H1 (cell line): ENCODE data around the gene PITPNC1. TPM values are rescaled to one million over a fixed set of nuclear protein-coding genes. Genes with fewer than 3 reads are reported as not detected.

Experiments used
- CTCF ChIA-PET: fragments of 300-600 bp; sonication (Branson Sonifier 250); formaldehyde crosslinking; loops from one replicate; lab custom pipeline; 2021; ENCODE audit not compliant: partially characterized antibody; lab: Charles Lee
- POLR2A ChIA-PET: fragments of 300-600 bp; sonication (Branson Sonifier 250); formaldehyde crosslinking; loops from one replicate; lab custom pipeline; 2021; ENCODE audit warnings: inconsistent platforms; ENCODE audit not compliant: partially characterized antibody; lab: Charles Lee
- DNase-seq, 2 experiments: peaks; one replicate each; pipeline versions ENCODE4 v3.0.0 to v3.0.0-alpha.2; 2010 to 2022; ENCODE audit warnings: low spot score in 2 of 2, low read depth in 1 of 2, mixed read lengths in 1 of 2
- FAIRE-seq: peaks from 2 replicates; lab custom pipeline; 2011; peaks lifted over from hg19 to GRCh38; lab: Jason Lieb, UNC
- H2AFZ ChIP-seq: 2 replicates; pipeline ENCODE4 v1.8.1; 2012; ENCODE audit warnings: low read length, inconsistent platforms
- H2AK5ac ChIP-seq: 2 replicates; pipeline ENCODE4 v1.6.1; 2013; ENCODE audit warnings: low read depth, low read length
- H2BK120ac ChIP-seq: replicated peaks from 2 replicates; pipeline ENCODE3; 2013; ENCODE audit warnings: low read depth, low read length, inconsistent platforms
- H2BK12ac ChIP-seq: 2 replicates; pipeline ENCODE4 v1.6.1; 2013; ENCODE audit warnings: low read depth, low read length
- H2BK15ac ChIP-seq: 2 replicates; pipeline ENCODE4 v1.6.1; 2013; ENCODE audit warnings: low read length
- H2BK20ac ChIP-seq: 2 replicates; pipeline ENCODE4 v1.6.1; 2013; ENCODE audit warnings: low read length
- H2BK5ac ChIP-seq: 2 replicates; pipeline ENCODE4 v1.6.1; 2013; ENCODE audit warnings: low read depth, low read length
- H3K14ac ChIP-seq: 2 replicates; pipeline ENCODE4 v1.6.1; 2013; ENCODE audit warnings: inconsistent platforms; ENCODE audit not compliant: insufficient read length
- H3K18ac ChIP-seq: 2 replicates; pipeline ENCODE4 v1.6.1; 2013; ENCODE audit warnings: low read length; ENCODE audit errors: extremely low read depth
- H3K23ac ChIP-seq: 2 replicates; pipeline ENCODE4 v1.6.1; 2013; ENCODE audit warnings: inconsistent platforms; ENCODE audit not compliant: insufficient read length
- H3K23me2 ChIP-seq: 2 replicates; pipeline ENCODE4 v1.6.1; 2013; ENCODE audit warnings: low read depth, low read length
- H3K27ac ChIP-seq: 2 replicates; pipeline ENCODE4 v1.6.1; 2011; ENCODE audit warnings: low read depth, low read length, inconsistent platforms
- H3K27me3 ChIP-seq, 4 experiments: replicated peaks in 1 of 4; 1 replicate in 1 of 4; 2 replicates in 3 of 4; pipeline versions ENCODE4 v1.6.1 to v1.8.1; 2011 to 2013; ENCODE audit warnings: low read length in 3 of 4, mild to moderate bottlenecking in 3 of 4, inconsistent platforms in 2 of 4, mixed read lengths in 2 of 4, moderate library complexity in 1 of 4; ENCODE audit not compliant: control insufficient read depth in 3 of 4, insufficient read depth in 3 of 4; ENCODE audit errors: extremely low read depth in 1 of 4
- H3K36me3 ChIP-seq, 4 experiments: 2 replicates each; pipeline versions ENCODE4 v1.6.1 to v1.8.1; 2011 to 2013; ENCODE audit warnings: mild to moderate bottlenecking in 4 of 4, low read length in 3 of 4, moderate library complexity in 2 of 4, control low read depth in 1 of 4, inconsistent platforms in 1 of 4; ENCODE audit not compliant: insufficient read depth in 4 of 4, control insufficient read depth in 2 of 4
- H3K4ac ChIP-seq: replicated peaks from 2 replicates; pipeline ENCODE3; 2013; ENCODE audit warnings: low read length, low read depth, mixed read lengths, inconsistent platforms; ENCODE audit not compliant: insufficient read length
- H3K4me1 ChIP-seq, 4 experiments: replicated peaks in 1 of 4; 1 replicate in 1 of 4; 2 replicates in 3 of 4; pipeline versions ENCODE4 v1.6.1 to v1.8.1; 2011 to 2013; ENCODE audit warnings: low read length in 3 of 4, inconsistent platforms in 2 of 4, mixed read lengths in 1 of 4; ENCODE audit not compliant: insufficient read depth in 4 of 4, control insufficient read depth in 3 of 4
- H3K4me2 ChIP-seq, 2 experiments: 2 replicates each; pipeline versions ENCODE4 v1.6.1 to v1.8.1; 2011 to 2013; ENCODE audit warnings: low read depth in 2 of 2, low read length in 2 of 2, control low read depth in 1 of 2, inconsistent platforms in 1 of 2, mild to moderate bottlenecking in 1 of 2; ENCODE audit not compliant: insufficient read depth in 1 of 2
- H3K4me3 ChIP-seq, 4 experiments: fragments of 200-600, 300-600 bp in 1 of 4; sonication (generic), shearing (Covaris generic), sonication (Bioruptor Twin) in 1 of 4; 2 replicates each; pipeline versions ENCODE4 v1.5.1 to v1.8.1; 2011 to 2016; ENCODE audit warnings: low read length in 4 of 4, low read depth in 3 of 4, control low read depth in 2 of 4, inconsistent platforms in 2 of 4, mild to moderate bottlenecking in 2 of 4, mixed read lengths in 1 of 4, moderate library complexity in 1 of 4; ENCODE audit not compliant: insufficient read depth in 2 of 4; ENCODE audit errors: extremely low read depth in 1 of 4
- H3K56ac ChIP-seq: replicated peaks from 2 replicates; pipeline ENCODE3; 2013; ENCODE audit warnings: low read depth, mild to moderate bottlenecking, mixed read lengths, low read length, inconsistent platforms; ENCODE audit not compliant: insufficient read length
- H3K79me1 ChIP-seq: 2 replicates; pipeline ENCODE4 v1.6.1; 2013; ENCODE audit warnings: low read depth, low read length, control low read depth
- H3K79me2 ChIP-seq, 2 experiments: 2 replicates each; pipeline versions ENCODE4 v1.6.1 to v1.8.1; 2012 to 2013; ENCODE audit warnings: low read length in 2 of 2, mild to moderate bottlenecking in 2 of 2, inconsistent platforms in 1 of 2; ENCODE audit not compliant: insufficient read depth in 2 of 2, control insufficient read depth in 1 of 2
- H3K9ac ChIP-seq, 4 experiments: replicated peaks in 1 of 4; 1 replicate in 1 of 4; 2 replicates in 3 of 4; pipeline versions ENCODE4 v1.6.1 to v1.8.1; 2011 to 2013; ENCODE audit warnings: low read depth in 3 of 4, low read length in 3 of 4, control low read depth in 2 of 4, mild to moderate bottlenecking in 2 of 4, moderate library complexity in 2 of 4, inconsistent platforms in 1 of 4; ENCODE audit errors: extremely low read depth in 1 of 4
- H3K9me3 ChIP-seq, 2 experiments: 2 replicates each; pipeline versions ENCODE4 v1.6.1 to v1.8.1; 2012 to 2013; ENCODE audit warnings: mild to moderate bottlenecking in 2 of 2, moderate library complexity in 2 of 2, control low read depth in 1 of 2, inconsistent platforms in 1 of 2, low read depth in 1 of 2, low read length in 1 of 2, mixed read lengths in 1 of 2; ENCODE audit not compliant: insufficient read depth in 2 of 2
- H4K20me1 ChIP-seq, 2 experiments: replicated peaks in 1 of 2; 2 replicates each; pipeline versions ENCODE3 to v1.8.1; 2011 to 2013; ENCODE audit warnings: inconsistent platforms in 2 of 2, low read length in 2 of 2, mild to moderate bottlenecking in 1 of 2; ENCODE audit not compliant: insufficient read depth in 2 of 2, control insufficient read depth in 1 of 2
- H4K5ac ChIP-seq: 2 replicates; pipeline ENCODE4 v1.6.1; 2013; ENCODE audit warnings: low read length, low read depth, mixed read lengths, inconsistent platforms; ENCODE audit not compliant: insufficient read length
- H4K8ac ChIP-seq: 2 replicates; pipeline ENCODE4 v1.8.0; 2013; ENCODE audit warnings: mild to moderate bottlenecking, moderate library complexity, low read length, inconsistent platforms; ENCODE audit not compliant: insufficient read depth; ENCODE audit errors: extremely low read depth
- H4K91ac ChIP-seq: replicated peaks from 2 replicates; pipeline ENCODE3; 2013; ENCODE audit warnings: low read length, mixed read lengths, inconsistent platforms; ENCODE audit not compliant: insufficient read length
- BACH1 ChIP-seq: IDR thresholded peaks from 2 replicates; pipeline ENCODE4 v1.6.1; 2012; ENCODE audit warnings: low read length, improper control_type of control experiment
- BCL11A ChIP-seq, 2 experiments: IDR thresholded peaks; one replicate each; pipeline ENCODE4 v1.6.1; 2011; ENCODE audit warnings: low read depth in 2 of 2, low read length in 2 of 2, mild to moderate bottlenecking in 2 of 2
- CREB1 ChIP-seq: IDR thresholded peaks from 2 replicates; pipeline ENCODE4 v1.6.1; 2012; ENCODE audit warnings: inconsistent platforms
- FOSL1 ChIP-seq: IDR thresholded peaks from 2 replicates; pipeline ENCODE4 v1.6.1; 2011; ENCODE audit warnings: mild to moderate bottlenecking, low read depth, low read length, moderate library complexity; ENCODE audit not compliant: insufficient read depth
- SIN3A ChIP-seq, 2 experiments: IDR thresholded peaks in 1 of 2; conservative IDR thresholded peaks in 1 of 2; 2 replicates each; pipeline ENCODE4 v1.6.1; 2011 to 2012; ENCODE audit warnings: low read length in 2 of 2, improper control_type of control experiment in 1 of 2, low read depth in 1 of 2, mild to moderate bottlenecking in 1 of 2
- WGBS, 2 experiments: shearing (Covaris generic) in 1 of 2; methylation state at CpG; one replicate each; pipeline versions ENCODE4 v1.1.6 to v1.1.7; 2013 to 2015; ENCODE audit warnings: low lambda C conversion rate in 2 of 2, mixed read lengths in 2 of 2, inconsistent platforms in 1 of 2, low coverage in 1 of 2, missing lambda C conversion rate in 1 of 2; ENCODE audit not compliant: insufficient replicate concordance in 2 of 2, insufficient coverage in 1 of 2, insufficient read length in 1 of 2; ENCODE audit errors: extremely low coverage in 1 of 2, missing lambda C conversion rate in 1 of 2; 5-methylcytosine and 5-hydroxymethylcytosine counted together
- polyA plus RNA-seq, 7 experiments: library from polyadenylated mRNA; depleted of rRNA in 3 of 7; stranded (reverse) in 5 of 7; unstranded in 2 of 7; fragments of >200 nt in 5 of 7; fragments of 200-250 nt in 2 of 7; gene quantifications; 1 replicate in 5 of 7; 2 replicates in 1 of 7; 4 replicates in 1 of 7; pipeline versions ENCODE4 v1.2.1 to v1.2.3, GENCODE V29; 2011 to 2013; ENCODE audit warnings: missing spikeins in 2 of 7, mixed read lengths in 2 of 7
- total RNA-seq: library from RNA; stranded (reverse); fragmentation: NEBNext Ultra II Directional; extraction: Animal tissue kit (Norgen Biotek cat#: 25700); gene quantifications from 2 replicates; pipeline ENCODE4 v1.2.1, GENCODE V29; 2021
- TF ChIP-seq, protein P1 (sequence below): IDR thresholded peaks from 2 replicates; pipeline ENCODE4 v1.6.1; 2012; ENCODE audit warnings: inconsistent platforms

The PITPNC1 gene
- total and polyA plus RNA-seq, 2 of the 8 experiments (the other 6 are each of a cell fraction or from before 2014, with no cell fraction given) = 17.6 to 54.7 TPM

DNA sequence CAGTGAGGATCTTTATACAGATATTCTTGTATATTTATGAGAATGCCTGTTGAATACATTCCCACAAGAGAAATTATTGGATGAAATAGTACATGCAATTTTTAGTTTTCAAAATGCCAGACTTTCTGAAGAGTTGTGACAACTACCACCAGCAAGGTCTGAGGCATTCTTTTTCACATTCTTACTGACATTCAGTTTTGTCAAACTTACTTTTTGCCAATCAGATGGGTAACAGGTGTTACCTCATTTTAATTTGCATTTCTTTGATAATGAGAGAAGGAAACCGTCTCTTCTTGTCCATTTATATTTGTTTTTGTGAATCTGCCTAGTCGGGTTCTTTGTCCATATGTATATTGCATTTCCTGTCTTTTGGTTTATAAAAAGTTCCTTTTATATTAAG is 364.9 kb downstream of the PITPNC1 start:
- H2BK120ac ChIP-seq = no peak overlapping the region
- no peaks in the 10 kb centered on the region for H3K9me3 ChIP-seq
- no peak overlapping the region for H3K9ac ChIP-seq
- no peak overlapping the region for H3K56ac ChIP-seq
- H2BK5ac ChIP-seq = no peak overlapping the region
- H4K5ac ChIP-seq = no peak overlapping the region
- ChIA-PET POLR2A (interaction anchor here (1.4 kb wide), 1 partner anchor 10 kb away, joined by 5 read pairs; no protein-coding TSS in a partner anchor), CTCF (no interaction called here)
- H3K18ac ChIP-seq = no peak overlapping the region
- no peak overlapping the region for H3K14ac ChIP-seq
- H3K23ac ChIP-seq = no peak overlapping the region
- no peak overlapping the region for H2AFZ ChIP-seq
- H4K20me1 ChIP-seq = no peaks in the 10 kb centered on the region
- TF ChIP-seq BACH1 = no peak
- TF ChIP-seq SIN3A (conservative IDR thresholded peaks at IDR 0.05 in 1 of 2, IDR thresholded peaks at IDR 0.05 in 1 of 2; ENCODE audit: low read depth in 1 of 2, low read length in 2 of 2) = no peak
- TF ChIP-seq BCL11A (IDR thresholded peaks at IDR 0.05; ENCODE audit: low read depth in 2 of 2, low read length in 2 of 2) = no peak
- TF ChIP-seq, protein P1, sequence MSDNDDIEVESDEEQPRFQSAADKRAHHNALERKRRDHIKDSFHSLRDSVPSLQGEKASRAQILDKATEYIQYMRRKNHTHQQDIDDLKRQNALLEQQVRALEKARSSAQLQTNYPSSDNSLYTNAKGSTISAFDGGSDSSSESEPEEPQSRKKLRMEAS = no peak
- TF ChIP-seq FOSL1 = no peak
- no peak for TF ChIP-seq CREB1
- FAIRE-seq = no peak
- H2BK15ac ChIP-seq = no peak overlapping the region
- H3K36me3 ChIP-seq = peaks cover 33 to 89% (median 66%) of the 10 kb centered on the region in 4 experiments
- no peak overlapping the region for H3K4ac ChIP-seq
- H3K27me3 ChIP-seq = no peaks in the 10 kb centered on the region
- H3K4me2 ChIP-seq = no peak overlapping the region
- H3K4me3 ChIP-seq = no peak overlapping the region
- H3K4me1 ChIP-seq = no peaks in the 10 kb centered on the region
- H3K23me2 ChIP-seq = no peaks in the 10 kb centered on the region
- 95% methylated on average over 2 of the region's 2 CpGs; no CpG with 5 or more reads in 1 of the 2 experiments for WGBS, 2 experiments
- no peak for DNase-seq
- no peaks in the 10 kb centered on the region; a peak in 1 of 4 replicates for H3K79me2 ChIP-seq
- H3K27ac ChIP-seq = no peak overlapping the region
- H2BK20ac ChIP-seq = no peak overlapping the region
- H2AK5ac ChIP-seq = no peak overlapping the region
- H4K8ac ChIP-seq = no peak overlapping the region
- no peak overlapping the region for H2BK12ac ChIP-seq
- H3K79me1 ChIP-seq = no peaks in the 10 kb centered on the region
- H4K91ac ChIP-seq = no peak overlapping the region
